Mesenchymal stem cell (in vitro differentiated cells and primary cell): ENCODE measurements around the gene CNTRL.
"Not testable (repeated sequence)": the region's sequence is repeated elsewhere in the genome, so short reads cannot be mapped to it uniquely, and the experiment has no call there.

Experiments used
- DNase-seq: peaks from one replicate; pipeline ENCODE4 v3.0.0-alpha.2; 2013
- H2AFZ ChIP-seq: one replicate; pipeline ENCODE4 v1.6.1; 2013; ENCODE audit warnings: low read depth, mild to moderate bottlenecking, control low read depth, inconsistent platforms, low read length, moderate library complexity
- H2AK5ac ChIP-seq: 2 replicates; pipeline ENCODE4 v1.6.1; 2013; ENCODE audit warnings: low read length, moderate library complexity, mild to moderate bottlenecking, inconsistent platforms; ENCODE audit not compliant: severe bottlenecking
- H2BK120ac ChIP-seq: one replicate; pipeline ENCODE4 v1.6.1; 2013; ENCODE audit warnings: low read depth, mild to moderate bottlenecking, inconsistent platforms, low read length, moderate library complexity
- H2BK12ac ChIP-seq, 2 experiments: one replicate each; pipeline ENCODE4 v1.6.1; 2013; ENCODE audit warnings: inconsistent platforms in 2 of 2, low read length in 2 of 2, mild to moderate bottlenecking in 2 of 2, moderate library complexity in 2 of 2, control low read depth in 1 of 2
- H2BK15ac ChIP-seq: one replicate; pipeline ENCODE4 v1.6.1; 2013; ENCODE audit warnings: mild to moderate bottlenecking, low read depth, inconsistent platforms; ENCODE audit not compliant: poor library complexity, severe bottlenecking
- H2BK5ac ChIP-seq: 2 replicates; pipeline ENCODE4 v1.6.1; 2013; ENCODE audit warnings: low read depth, mild to moderate bottlenecking, low read length, control low read depth, inconsistent platforms; ENCODE audit not compliant: poor library complexity, severe bottlenecking
- H3K14ac ChIP-seq, 2 experiments: one replicate each; pipeline ENCODE4 v1.6.1; 2013; ENCODE audit warnings: inconsistent platforms in 2 of 2, low read length in 2 of 2, control low read depth in 1 of 2, mild to moderate bottlenecking in 1 of 2, moderate library complexity in 1 of 2
- H3K18ac ChIP-seq, 2 experiments: one replicate each; pipeline ENCODE4 v1.6.1; 2013; ENCODE audit warnings: inconsistent platforms in 2 of 2, low read length in 2 of 2, control low read depth in 1 of 2, low read depth in 1 of 2, mild to moderate bottlenecking in 1 of 2
- H3K23ac ChIP-seq, 2 experiments: one replicate each; pipeline ENCODE4 v1.6.1; 2013; ENCODE audit warnings: inconsistent platforms in 2 of 2, low read length in 2 of 2, mild to moderate bottlenecking in 2 of 2, moderate library complexity in 2 of 2, control low read depth in 1 of 2
- H3K27ac ChIP-seq: 2 replicates; pipeline ENCODE4 v1.5.1; 2013; ENCODE audit warnings: mild to moderate bottlenecking, moderate library complexity, low read length, control low read depth, inconsistent platforms; ENCODE audit not compliant: poor library complexity, severe bottlenecking
- H3K27me3 ChIP-seq, 2 experiments: 2 replicates each; pipeline versions ENCODE4 v1.6.1 to v1.7.0; 2013; ENCODE audit warnings: low read length in 2 of 2, mild to moderate bottlenecking in 2 of 2, moderate library complexity in 2 of 2, control low read depth in 1 of 2, inconsistent platforms in 1 of 2; ENCODE audit not compliant: control insufficient read depth in 1 of 2, insufficient read depth in 1 of 2
- H3K36me3 ChIP-seq, 2 experiments: 2 replicates each; pipeline versions ENCODE4 v1.6.1 to v1.7.0; 2013; ENCODE audit warnings: low read length in 2 of 2, control low read depth in 1 of 2, inconsistent platforms in 1 of 2, low read depth in 1 of 2, mild to moderate bottlenecking in 1 of 2; ENCODE audit not compliant: insufficient read depth in 2 of 2, control insufficient read depth in 1 of 2
- H3K4ac ChIP-seq, 2 experiments: one replicate each; pipeline ENCODE4 v1.6.1; 2013; ENCODE audit warnings: inconsistent platforms in 2 of 2, low read length in 2 of 2, mild to moderate bottlenecking in 2 of 2, moderate library complexity in 2 of 2, control low read depth in 1 of 2, low read depth in 1 of 2
- H3K4me1 ChIP-seq: 2 replicates; pipeline ENCODE4 v1.6.1; 2013; ENCODE audit warnings: low read depth, low read length, control low read depth; ENCODE audit not compliant: control insufficient read depth, insufficient read depth
- H3K4me2 ChIP-seq: 2 replicates; pipeline ENCODE4 v1.6.1; 2013; ENCODE audit warnings: low read length, mild to moderate bottlenecking, inconsistent platforms; ENCODE audit not compliant: poor library complexity, severe bottlenecking
- H3K4me3 ChIP-seq, 2 experiments: 2 replicates each; pipeline versions ENCODE4 v1.5.1 to v1.7.0; 2013; ENCODE audit warnings: low read length in 2 of 2, mild to moderate bottlenecking in 2 of 2, control low read depth in 1 of 2, low read depth in 1 of 2; ENCODE audit not compliant: insufficient read depth in 1 of 2
- H3K79me1 ChIP-seq: replicated peaks from 2 replicates; pipeline ENCODE4 v1.6.1; 2013; ENCODE audit warnings: mild to moderate bottlenecking, control low read depth, low read length, inconsistent platforms; ENCODE audit not compliant: poor library complexity, severe bottlenecking
- H3K9ac ChIP-seq: 2 replicates; pipeline ENCODE4 v1.7.0; 2013; ENCODE audit warnings: mild to moderate bottlenecking, low read length, moderate library complexity
- H3K9me3 ChIP-seq: 2 replicates; pipeline ENCODE4 v1.7.0; 2013; ENCODE audit warnings: mild to moderate bottlenecking, low read length; ENCODE audit not compliant: control insufficient read depth
- H4K8ac ChIP-seq: one replicate; pipeline ENCODE4 v1.6.1; 2013; ENCODE audit warnings: inconsistent platforms, mild to moderate bottlenecking, low read length, moderate library complexity
- H4K91ac ChIP-seq: one replicate; pipeline ENCODE4 v1.6.1; 2013; ENCODE audit warnings: mild to moderate bottlenecking, low read length, inconsistent platforms
- WGBS: methylation state at CpG from one replicate; pipeline ENCODE4 v1.1.7; 2013; ENCODE audit warnings: mixed read lengths; 5-methylcytosine and 5-hydroxymethylcytosine counted together

CNTRL gene

GRCh38 chr9:121123816-121124535, 49.2 kb downstream of the CNTRL start:
- no peaks in the 10 kb centered on the region for H3K9me3 ChIP-seq
- no peaks in the 10 kb centered on the region for H3K4me1 ChIP-seq
- H3K23ac ChIP-seq: no peak overlapping the region
- H3K14ac ChIP-seq: no peak overlapping the region
- no peak overlapping the region for H3K18ac ChIP-seq
- H2BK5ac ChIP-seq: no peak overlapping the region
- no peak overlapping the region for H3K9ac ChIP-seq
- no peak overlapping the region for H4K91ac ChIP-seq
- H2AFZ ChIP-seq: no peak overlapping the region
- H2BK12ac ChIP-seq: no peak overlapping the region
- WGBS: 88% methylated on average over 5 of the region's 5 CpGs
- no peak for DNase-seq
- no peak overlapping the region for H3K4ac ChIP-seq
- no peak overlapping the region for H2BK120ac ChIP-seq
- H3K36me3 ChIP-seq: peaks cover 0 to 4% of the 10 kb centered on the region in 2 experiments
- no peak overlapping the region for H3K4me3 ChIP-seq
- no peak overlapping the region for H2AK5ac ChIP-seq
- H3K79me1 ChIP-seq: peaks cover 8% of the 10 kb centered on the region
- H3K4me2 ChIP-seq: no peak overlapping the region
- H3K27ac ChIP-seq: no peak overlapping the region
- H4K8ac ChIP-seq: no peak overlapping the region
- no peaks in the 10 kb centered on the region for H3K27me3 ChIP-seq
- no peak overlapping the region for H2BK15ac ChIP-seq

- no peak overlapping the region for H3K14ac ChIP-seq
- H3K23ac ChIP-seq: no peak overlapping the region
- no peak overlapping the region for H2AK5ac ChIP-seq
- no peak overlapping the region for H3K4me2 ChIP-seq
- H2BK5ac ChIP-seq: no peak overlapping the region
- H4K91ac ChIP-seq: no peak overlapping the region
- no peaks in the 10 kb centered on the region for H3K4me1 ChIP-seq
- H2BK120ac ChIP-seq: no peak overlapping the region
- no peak overlapping the region for H2AFZ ChIP-seq
- no peak overlapping the region for H2BK12ac ChIP-seq
- H3K79me1 ChIP-seq: peaks cover 8% of the 10 kb centered on the region
- peaks cover 0 to 4% of the 10 kb centered on the region in 2 experiments for H3K36me3 ChIP-seq
- H3K27ac ChIP-seq: no peak overlapping the region
- no peak overlapping the region for H3K4me3 ChIP-seq
- no peak overlapping the region for H2BK15ac ChIP-seq
- no peak for DNase-seq
- no peak overlapping the region for H3K9ac ChIP-seq
- H3K27me3 ChIP-seq: no peaks in the 10 kb centered on the region
- H4K8ac ChIP-seq: no peak overlapping the region
- WGBS: 89% methylated on average over 3 of the region's 3 CpGs
- H3K4ac ChIP-seq: no peak overlapping the region
- H3K9me3 ChIP-seq: no peaks in the 10 kb centered on the region
- H3K18ac ChIP-seq: no peak overlapping the region
Observed at GRCh38 chr9:121125590-121125989, 50.8 kb downstream of the CNTRL start.

GRCh38 chr9:121129384-121129783, 54.6 kb downstream of the CNTRL start:
- H3K9me3 ChIP-seq, H3K27me3 ChIP-seq, H2BK5ac ChIP-seq, H2BK12ac ChIP-seq, H2AFZ ChIP-seq, H3K23ac ChIP-seq, H3K4me2 ChIP-seq, H3K18ac ChIP-seq, H2BK120ac ChIP-seq, H3K4me3 ChIP-seq, H3K4me1 ChIP-seq, H2BK15ac ChIP-seq, H2AK5ac ChIP-seq, H3K36me3 ChIP-seq, DNase-seq, H3K14ac ChIP-seq, H4K91ac ChIP-seq, H4K8ac ChIP-seq, H3K4ac ChIP-seq, H3K27ac ChIP-seq, H3K9ac ChIP-seq: not testable (repeated sequence)
- peaks cover 13% of the 10 kb centered on the region for H3K79me1 ChIP-seq
- 100% methylated on average over 1 of the region's 3 CpGs for WGBS

GRCh38 chr9:121133104-121133816, 58.5 kb downstream of the CNTRL start:
- Histone ChIP-seq H2AFZ (no peak overlapping the region), H3K36me3 (peaks cover 8 to 12% of the 10 kb centered on the region in 2 experiments), H2AK5ac (no peak overlapping the region), H4K8ac (peak overlapping the region; percentile 37), H3K27me3 (no peaks in the 10 kb centered on the region), H3K4ac (no peak overlapping the region), H2BK15ac (no peak overlapping the region), H3K4me3 (no peak overlapping the region), H3K27ac (no peak overlapping the region), H2BK5ac (no peak overlapping the region), H3K79me1 (peaks cover 12% of the 10 kb centered on the region), H3K4me1 (peaks cover 3% of the 10 kb centered on the region), H3K23ac (no peak overlapping the region), H2BK12ac (no peak overlapping the region), H3K9me3 (no peaks in the 10 kb centered on the region), H3K4me2 (no peak overlapping the region), H3K18ac (no peak overlapping the region), H4K91ac (no peak overlapping the region), H2BK120ac (no peak overlapping the region), H3K9ac (no peak overlapping the region), H3K14ac (no peak overlapping the region)
- 89% methylated on average over 19 of the region's 19 CpGs for WGBS
- DNase-seq: no peak
